MCF 10A (cell line): ENCODE results near the gene LIN7C. TPM values are rescaled to one million over a fixed set of nuclear protein-coding genes. Genes with fewer than 3 reads are reported as not detected.
A peak's percentile ranks its signal among the peaks of the same experiment; 100 is the strongest.

Source experiments
- BruUV-seq: library from RNA; stranded (reverse); fragments of 400-500 nt; replicated peaks from 2 replicates; lab custom pipeline; 2021; lab: Mats Ljungman, UMichigan
- CTCF ChIA-PET: fragments of 300-600 bp; sonication (Branson Sonifier 250); formaldehyde crosslinking; extraction: SDS; loops from one replicate; lab custom pipeline; 2021; ENCODE audit warnings: antibody characterized with exemption, inconsistent platforms; lab: Yijun Ruan, JAX
- POLR2A ChIA-PET: fragments of 300-600, 350-650 bp; sonication (Branson Sonifier 250); formaldehyde crosslinking; extraction: SDS; loops from one replicate; lab custom pipeline; 2020; ENCODE audit warnings: antibody characterized with exemption, inconsistent platforms; lab: Yijun Ruan, JAX
- DNase-seq: peaks from one replicate; pipeline ENCODE4 v3.0.0-alpha.2; 2018; ENCODE audit not compliant: unreplicated experiment
- H3K27ac Mint-ChIP-seq: one replicate; pipeline ENCODE4 v1.8.0; 2022; ENCODE audit warnings: mild to moderate bottlenecking, low read depth, mixed read lengths; ENCODE audit not compliant: unreplicated experiment
- H3K27me3 Mint-ChIP-seq: one replicate; pipeline ENCODE4 v1.8.0; 2022; ENCODE audit warnings: mixed read lengths; ENCODE audit not compliant: insufficient read depth, unreplicated experiment
- H3K36me3 Mint-ChIP-seq: one replicate; pipeline ENCODE4 v1.8.0; 2022; ENCODE audit warnings: mild to moderate bottlenecking, moderate library complexity, mixed read lengths; ENCODE audit not compliant: insufficient read depth, unreplicated experiment
- H3K4me1 Mint-ChIP-seq: one replicate; pipeline ENCODE4 v1.8.0; 2022; ENCODE audit warnings: mixed read lengths; ENCODE audit not compliant: insufficient read depth, unreplicated experiment
- H3K4me3 Mint-ChIP-seq: one replicate; pipeline ENCODE4 v1.8.0; 2022; ENCODE audit warnings: mild to moderate bottlenecking, moderate library complexity, mixed read lengths; ENCODE audit not compliant: unreplicated experiment
- H3K9me3 Mint-ChIP-seq: one replicate; pipeline ENCODE4 v1.8.0; 2022; ENCODE audit warnings: mixed read lengths; ENCODE audit not compliant: unreplicated experiment
- CTCF ChIP-seq: fragments of 200-600 bp; IDR thresholded peaks from one replicate; pipeline ENCODE4 v1.8.0; 2022; ENCODE audit warnings: antibody characterized with exemption, mild to moderate bottlenecking; ENCODE audit not compliant: unreplicated experiment
- intact Hi-C: fragments of 100-400 bp; cut with micrococcal nuclease; formaldehyde crosslinking; loops from 2 replicates; pipeline ENCODE4 v1.14.1; 2022
- total RNA-seq: library from RNA; stranded (reverse); gene quantifications from 2 replicates; pipeline ENCODE4 v1.2.3, GENCODE V29; 2022

LIN7C gene
- total RNA-seq, 1 experiment from 2014 or later: 47.7 TPM

GRCh38 chr11:27497911-27498310 lies 8.7 kb downstream of the LIN7C start:
- BruUV-seq: no TSS peak

GRCh38 chr11:27497284-27497866 lies 9.2 kb downstream of the LIN7C start:
- H3K36me3 Mint-ChIP-seq: peaks cover 73% of the 10 kb centered on the region
- peaks cover 8% of the 10 kb centered on the region for H3K4me1 Mint-ChIP-seq
- BruUV-seq: TSS peak; percentile 2
- ChIA-PET CTCF (interaction anchor here (0.6 to 8.3 kb wide), 16 partner anchors 9 to 1832 kb away, joined by 3 to 119 read pairs (median 4); partner anchors contain the start of genes LGR4 and LIN7C), POLR2A (interaction anchor here (0.6 to 3.6 kb wide), 8 partner anchors 10 to 314 kb away, joined by 3 to 15 read pairs (median 3); partner anchors contain the start of gene LGR4)
- H3K4me3 Mint-ChIP-seq: no peak overlapping the region
- H3K27ac Mint-ChIP-seq: no peak overlapping the region
- peak; percentile 29 for TF ChIP-seq CTCF
- H3K27me3 Mint-ChIP-seq: no peaks in the 10 kb centered on the region
- intact Hi-C loops: loop anchor here (5.0 kb wide), 1 partner anchor 1835 kb away; no protein-coding TSS in a partner anchor
- peak; percentile 29 for DNase-seq
- no peaks in the 10 kb centered on the region for H3K9me3 Mint-ChIP-seq

More at GRCh38 chr11:27497911-27498310, 8.7 kb downstream of the LIN7C start:
- ChIA-PET POLR2A (interaction anchor here (0.6 to 3.6 kb wide), 5 partner anchors 10 to 293 kb away, joined by 3 to 15 read pairs (median 7); no protein-coding TSS in a partner anchor), CTCF (interaction anchor here (0.6 to 8.3 kb wide), 24 partner anchors 8 to 387 kb away, joined by 3 to 119 read pairs (median 4); partner anchors contain the start of genes LGR4 and LIN7C)
- no peak for DNase-seq
- no peak for TF ChIP-seq CTCF
- intact Hi-C loops: loop anchor here (5.0 kb wide), 1 partner anchor 1834 kb away; no protein-coding TSS in a partner anchor
- H3K36me3 Mint-ChIP-seq: peaks cover 73% of the 10 kb centered on the region
- no peak overlapping the region for H3K27ac Mint-ChIP-seq
- no peaks in the 10 kb centered on the region for H3K9me3 Mint-ChIP-seq
- no peak overlapping the region for H3K4me3 Mint-ChIP-seq
- H3K27me3 Mint-ChIP-seq: no peaks in the 10 kb centered on the region
- peaks cover 12% of the 10 kb centered on the region for H3K4me1 Mint-ChIP-seq

- no peak for TF ChIP-seq CTCF
- H3K4me3 Mint-ChIP-seq: no peak overlapping the region
- no peak overlapping the region for H3K27ac Mint-ChIP-seq
- no TSS peak for BruUV-seq
- ChIA-PET CTCF (interaction anchor here (0.6 to 8.3 kb wide), 15 partner anchors 10 to 534 kb away, joined by 3 to 119 read pairs (median 4); partner anchors contain the start of genes LGR4 and LIN7C), POLR2A (interaction anchor here (0.8 to 3.6 kb wide), 7 partner anchors 10 to 312 kb away, joined by 3 to 15 read pairs (median 3); partner anchors contain the start of gene LGR4)
- no peak for DNase-seq
- intact Hi-C loops: loop anchor here (5.0 kb wide), 1 partner anchor 1836 kb away; no protein-coding TSS in a partner anchor
- no peaks in the 10 kb centered on the region for H3K4me1 Mint-ChIP-seq
- no peaks in the 10 kb centered on the region for H3K27me3 Mint-ChIP-seq
- no peaks in the 10 kb centered on the region for H3K9me3 Mint-ChIP-seq
- peaks cover 75% of the 10 kb centered on the region for H3K36me3 Mint-ChIP-seq
Observed at GRCh38 chr11:27496461-27496860, 10.1 kb downstream of the LIN7C start.
